A673 (cell line): ENCODE results near the gene CACNA2D4. TPM values are rescaled to one million over a fixed set of nuclear protein-coding genes. Genes with fewer than 3 reads are reported as not detected.

Source experiments
- BruUV-seq: library from RNA; stranded (reverse); fragments of 400-500 nt; replicated peaks from 2 replicates; lab custom pipeline; 2021; lab: Mats Ljungman, UMichigan
- CTCF ChIA-PET: fragments of 300-600 bp; sonication (Branson Sonifier 250); formaldehyde crosslinking; loops from one replicate; lab custom pipeline; 2022; ENCODE audit warnings: antibody characterized with exemption; lab: Charles Lee
- POLR2A ChIA-PET: fragments of 300-600 bp; sonication (Branson Sonifier 250); formaldehyde crosslinking; loops from one replicate; lab custom pipeline; 2022; ENCODE audit warnings: antibody characterized with exemption; ENCODE audit not compliant: low non-redundant PET; lab: Charles Lee
- DNase-seq: peaks from one replicate; pipeline ENCODE4 v3.0.0-alpha.2; 2015; ENCODE audit warnings: low spot score
- H3K27ac ChIP-seq: fragments of 200-600 bp; sonication (generic); 2 replicates; pipeline ENCODE4 v1.5.1; 2016; ENCODE audit warnings: mixed run types, low read depth, mild to moderate bottlenecking, mixed read lengths, antibody characterized with exemption, low read length; ENCODE audit not compliant: poor library complexity, severe bottlenecking
- H3K27me3 ChIP-seq: fragments of 200-600 bp; sonication (generic); replicated peaks from 2 replicates; pipeline ENCODE4 v1.6.1; 2017; ENCODE audit warnings: mixed run types, low read depth, mild to moderate bottlenecking, mixed read lengths, antibody characterized with exemption, low read length; ENCODE audit not compliant: insufficient read depth, poor library complexity
- H3K36me3 ChIP-seq: fragments of 200-600 bp; sonication (generic); 2 replicates; pipeline ENCODE4 v1.6.1; 2016; ENCODE audit warnings: mixed run types, mild to moderate bottlenecking, mixed read lengths, antibody characterized with exemption, low read length; ENCODE audit not compliant: insufficient read depth, poor library complexity, severe bottlenecking
- H3K4me1 ChIP-seq: fragments of 200-600 bp; sonication (generic); 2 replicates; pipeline ENCODE4 v1.6.1; 2017; ENCODE audit warnings: mixed run types, mild to moderate bottlenecking, mixed read lengths, antibody characterized with exemption, low read length; ENCODE audit not compliant: insufficient read depth, poor library complexity, severe bottlenecking
- H3K4me3 ChIP-seq: fragments of 200-600 bp; sonication (generic); 2 replicates; pipeline ENCODE4 v1.5.1; 2016; ENCODE audit warnings: low read depth, mixed run types, mild to moderate bottlenecking, mixed read lengths, low read length; ENCODE audit not compliant: poor library complexity, severe bottlenecking
- H3K9me3 ChIP-seq: fragments of 200-600 bp; sonication (generic); 2 replicates; pipeline ENCODE4 v1.6.1; 2016; ENCODE audit warnings: mixed run types, low read depth, mild to moderate bottlenecking, mixed read lengths, antibody characterized with exemption, low read length; ENCODE audit not compliant: poor library complexity, severe bottlenecking
- CTCF ChIP-seq: fragments of 300-800, 200-600 bp; sonication (generic); conservative IDR thresholded peaks from 2 replicates; pipeline ENCODE4 v1.5.1; 2017; ENCODE audit warnings: low read depth, mild to moderate bottlenecking, antibody characterized with exemption, low read length, moderate library complexity, mixed read lengths
- EZH2 ChIP-seq: fragments of 200-600 bp; sonication (generic); IDR thresholded peaks from 2 replicates; pipeline ENCODE4 v1.6.1; 2017; ENCODE audit warnings: borderline replicate concordance, low read depth, mild to moderate bottlenecking, mixed read lengths, antibody characterized with exemption, low read length; ENCODE audit not compliant: poor library complexity, severe bottlenecking
- intact Hi-C: fragments of 100-400 bp; cut with micrococcal nuclease; formaldehyde crosslinking; loops from one replicate; pipeline ENCODE4 v1.10.0; 2022; ENCODE audit not compliant: unreplicated experiment
- total RNA-seq: library from RNA; stranded (reverse); gene quantifications from 2 replicates; pipeline ENCODE4 v1.2.3, GENCODE V29; 2021

Gene CACNA2D4
- total RNA-seq, 1 experiment from 2014 or later, result 0.41 TPM

GRCh38 chr12:1799882-1800400 lies 118.5 kb downstream of the CACNA2D4 start:
- Histone ChIP-seq H3K27ac (no peak overlapping the region), H3K4me1 (peaks cover 4% of the 10 kb centered on the region), H3K9me3 (no peaks in the 10 kb centered on the region), H3K4me3 (no peak overlapping the region), H3K36me3 (no peaks in the 10 kb centered on the region), H3K27me3 (no peaks in the 10 kb centered on the region)
- no peak for DNase-seq
- TF ChIP-seq EZH2, result no peak
- no peak for TF ChIP-seq CTCF
- no TSS peak for BruUV-seq
- ChIA-PET POLR2A (no interaction called here), CTCF (interaction anchor here (0.7 kb wide), 1 partner anchor 140 kb away, joined by 3 read pairs; no protein-coding TSS in a partner anchor)
- intact Hi-C loops, result loop anchor here (5.0 to 10.0 kb wide), 2 partner anchors 235 to 782 kb away; no protein-coding TSS in a partner anchor

- TF ChIP-seq EZH2 (no peak), CTCF (no peak)
- Histone ChIP-seq H3K4me1 (peaks cover 4% of the 10 kb centered on the region), H3K27me3 (no peaks in the 10 kb centered on the region), H3K27ac (no peak overlapping the region), H3K4me3 (no peak overlapping the region), H3K36me3 (no peaks in the 10 kb centered on the region), H3K9me3 (no peaks in the 10 kb centered on the region)
- CTCF ChIA-PET, result interaction anchor here (1.6 kb wide), 1 partner anchor 141 kb away, joined by 4 read pairs; no protein-coding TSS in a partner anchor
- DNase-seq, result no peak
- POLR2A ChIA-PET, result interaction anchor here (0.6 kb wide), 1 partner anchor 68 kb away, joined by 6 read pairs; no protein-coding TSS in a partner anchor
- intact Hi-C loops, result loop anchor here (5.0 to 10.0 kb wide), 2 partner anchors 236 to 783 kb away; no protein-coding TSS in a partner anchor
- BruUV-seq, result no TSS peak
Observed at GRCh38 chr12:1799051-1799881, 119.2 kb downstream of the CACNA2D4 start.

- Histone ChIP-seq H3K36me3 (no peaks in the 10 kb centered on the region), H3K4me1 (peaks cover 4% of the 10 kb centered on the region), H3K4me3 (no peak overlapping the region), H3K27ac (no peak overlapping the region), H3K9me3 (no peaks in the 10 kb centered on the region), H3K27me3 (no peaks in the 10 kb centered on the region)
- TF ChIP-seq CTCF (no peak), EZH2 (no peak)
- intact Hi-C loops, result loop anchor here (5.0 to 10.0 kb wide), 2 partner anchors 236 to 784 kb away; no protein-coding TSS in a partner anchor
- no peak for DNase-seq
- no TSS peak for BruUV-seq
- ChIA-PET POLR2A (no interaction called here), CTCF (interaction anchor here (1.6 kb wide), 1 partner anchor 142 kb away, joined by 4 read pairs; no protein-coding TSS in a partner anchor)
Observed at GRCh38 chr12:1798641-1799020, 119.8 kb downstream of the CACNA2D4 start.
